Measurements from ENCODE around the gene SYNE2.

GRCh38 chr14:63991833-63992232, 139.0 kb downstream of the SYNE2 start:
- TF ChIP-seq CTCF (IDR thresholded peaks at IDR 0.05; ENCODE audit: poor library complexity, severe bottlenecking) (no peak), RAD21 (conservative IDR thresholded peaks at IDR 0.05) (no peak), EZH2 (IDR thresholded peaks at IDR 0.05; ENCODE audit: borderline replicate concordance, insufficient read depth, low read length, poor library complexity, severe bottlenecking) (no peak), EP300 (conservative IDR thresholded peaks at IDR 0.05; ENCODE audit: poor library complexity, severe bottlenecking) (no peak), POLR2AphosphoS5 (IDR thresholded peaks at IDR 0.05) (no peak), TAF1 (IDR thresholded peaks at IDR 0.05; ENCODE audit: low read depth) (no peak), MXI1 (conservative IDR thresholded peaks at IDR 0.05; ENCODE audit: poor library complexity, severe bottlenecking) (no peak)
- TF ChIP-seq, protein P1, sequence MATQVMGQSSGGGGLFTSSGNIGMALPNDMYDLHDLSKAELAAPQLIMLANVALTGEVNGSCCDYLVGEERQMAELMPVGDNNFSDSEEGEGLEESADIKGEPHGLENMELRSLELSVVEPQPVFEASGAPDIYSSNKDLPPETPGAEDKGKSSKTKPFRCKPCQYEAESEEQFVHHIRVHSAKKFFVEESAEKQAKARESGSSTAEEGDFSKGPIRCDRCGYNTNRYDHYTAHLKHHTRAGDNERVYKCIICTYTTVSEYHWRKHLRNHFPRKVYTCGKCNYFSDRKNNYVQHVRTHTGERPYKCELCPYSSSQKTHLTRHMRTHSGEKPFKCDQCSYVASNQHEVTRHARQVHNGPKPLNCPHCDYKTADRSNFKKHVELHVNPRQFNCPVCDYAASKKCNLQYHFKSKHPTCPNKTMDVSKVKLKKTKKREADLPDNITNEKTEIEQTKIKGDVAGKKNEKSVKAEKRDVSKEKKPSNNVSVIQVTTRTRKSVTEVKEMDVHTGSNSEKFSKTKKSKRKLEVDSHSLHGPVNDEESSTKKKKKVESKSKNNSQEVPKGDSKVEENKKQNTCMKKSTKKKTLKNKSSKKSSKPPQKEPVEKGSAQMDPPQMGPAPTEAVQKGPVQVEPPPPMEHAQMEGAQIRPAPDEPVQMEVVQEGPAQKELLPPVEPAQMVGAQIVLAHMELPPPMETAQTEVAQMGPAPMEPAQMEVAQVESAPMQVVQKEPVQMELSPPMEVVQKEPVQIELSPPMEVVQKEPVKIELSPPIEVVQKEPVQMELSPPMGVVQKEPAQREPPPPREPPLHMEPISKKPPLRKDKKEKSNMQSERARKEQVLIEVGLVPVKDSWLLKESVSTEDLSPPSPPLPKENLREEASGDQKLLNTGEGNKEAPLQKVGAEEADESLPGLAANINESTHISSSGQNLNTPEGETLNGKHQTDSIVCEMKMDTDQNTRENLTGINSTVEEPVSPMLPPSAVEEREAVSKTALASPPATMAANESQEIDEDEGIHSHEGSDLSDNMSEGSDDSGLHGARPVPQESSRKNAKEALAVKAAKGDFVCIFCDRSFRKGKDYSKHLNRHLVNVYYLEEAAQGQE (IDR thresholded peaks at IDR 0.05; ENCODE audit: borderline replicate concordance), result no peak

Measured in neural cell (in vitro differentiated cells).